ENCODE data around the gene NPAS2.

The NPAS2 gene

DNA sequence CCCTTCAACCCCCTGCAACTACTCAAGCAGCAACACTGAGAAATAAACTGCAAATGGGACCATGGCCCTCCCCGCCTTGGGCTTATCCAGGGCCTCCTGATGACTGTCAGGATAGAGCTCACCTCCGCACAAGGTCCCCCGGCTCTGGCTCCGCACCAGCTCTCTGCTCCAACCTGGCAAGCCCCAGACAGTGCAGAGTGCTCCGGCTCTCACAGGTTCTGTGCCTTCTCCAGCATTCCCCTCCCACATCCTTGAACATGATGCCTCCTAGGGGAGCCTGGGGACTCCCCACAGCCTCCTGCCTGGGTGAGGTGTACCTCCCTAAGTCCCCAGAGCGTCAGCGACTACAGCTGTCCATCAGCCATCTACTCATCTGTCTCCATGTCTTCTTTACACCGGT lies 26.7 kb upstream of the NPAS2 start:
- no peak for DNase-seq (ENCODE audit: low read depth in 1 of 2, low spot score in 1 of 2)

DNA sequence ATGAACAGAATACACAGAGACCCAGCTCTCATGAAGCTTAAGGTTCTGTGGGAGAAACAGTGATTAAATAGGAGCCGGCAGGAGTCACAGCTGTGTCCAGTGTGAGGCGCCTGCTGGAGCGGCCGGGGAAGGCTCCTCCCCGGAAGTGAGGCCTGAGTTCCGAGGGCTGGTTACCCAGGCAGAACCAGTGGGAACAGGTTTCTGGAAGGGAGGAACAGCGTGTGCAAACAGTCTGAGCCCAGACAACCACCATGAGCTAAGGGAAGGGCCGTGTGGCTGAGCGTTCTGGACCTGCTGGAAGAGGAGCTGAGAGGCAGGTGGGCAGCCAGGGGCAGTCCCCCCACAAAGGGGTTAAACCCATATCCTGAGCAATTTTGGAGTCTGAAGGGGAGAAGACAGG lies 26.0 kb upstream of the NPAS2 start:
- DNase-seq (ENCODE audit: low read depth in 1 of 2, low spot score in 1 of 2), result no peak

DNA sequence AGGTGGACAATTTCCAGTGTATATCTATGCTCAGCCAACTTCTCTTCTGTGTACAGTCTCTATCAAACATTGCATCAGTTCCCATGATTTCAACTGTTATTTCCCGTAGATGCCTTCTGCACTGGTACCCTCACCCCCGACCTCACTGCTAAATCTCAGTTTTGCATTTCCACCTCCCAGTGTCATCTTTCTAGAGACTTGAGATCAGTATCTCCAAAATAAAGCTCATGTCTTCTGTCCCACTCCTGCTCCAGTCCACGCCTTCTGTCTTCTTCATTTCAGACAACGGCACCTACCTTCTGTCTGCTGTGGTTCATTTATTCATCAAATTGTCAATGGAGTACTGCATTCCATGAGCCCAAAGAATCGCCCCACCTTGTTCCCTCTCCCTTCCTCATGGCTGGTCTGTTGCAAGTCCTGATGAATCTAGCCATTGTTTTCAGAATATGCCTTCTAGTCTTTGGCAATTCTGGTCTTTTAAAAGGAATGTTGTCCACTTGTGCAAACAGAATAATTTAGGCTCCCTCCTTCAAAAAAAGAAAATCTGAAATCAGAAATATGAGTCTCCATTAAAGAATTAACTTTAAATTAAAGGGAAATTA lies 23.3 kb upstream of the NPAS2 start:
- DNase-seq (ENCODE audit: low read depth in 1 of 2, low spot score in 1 of 2), result no peak

DNA sequence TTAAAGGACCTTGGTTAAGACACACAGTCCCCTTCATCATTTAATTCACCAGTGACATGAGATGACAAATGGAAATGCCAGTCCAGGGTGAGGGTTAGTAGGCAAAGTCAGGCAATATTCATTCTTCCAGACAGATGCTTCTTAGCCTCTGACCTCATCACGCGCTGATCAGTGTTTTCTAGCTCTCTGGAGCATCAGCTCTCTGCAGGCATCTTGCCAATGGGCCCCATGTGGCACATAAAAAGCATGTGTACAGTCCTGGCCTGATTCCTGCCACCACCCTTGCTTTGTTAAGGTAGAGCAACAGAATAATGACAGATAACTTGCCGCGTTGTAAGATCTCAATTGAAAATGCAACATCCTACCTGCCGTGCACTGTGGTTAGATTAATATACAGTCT lies 20.3 kb upstream of the NPAS2 start:
- DNase-seq (ENCODE audit: low read depth in 1 of 2, low spot score in 1 of 2), result no peak

DNA sequence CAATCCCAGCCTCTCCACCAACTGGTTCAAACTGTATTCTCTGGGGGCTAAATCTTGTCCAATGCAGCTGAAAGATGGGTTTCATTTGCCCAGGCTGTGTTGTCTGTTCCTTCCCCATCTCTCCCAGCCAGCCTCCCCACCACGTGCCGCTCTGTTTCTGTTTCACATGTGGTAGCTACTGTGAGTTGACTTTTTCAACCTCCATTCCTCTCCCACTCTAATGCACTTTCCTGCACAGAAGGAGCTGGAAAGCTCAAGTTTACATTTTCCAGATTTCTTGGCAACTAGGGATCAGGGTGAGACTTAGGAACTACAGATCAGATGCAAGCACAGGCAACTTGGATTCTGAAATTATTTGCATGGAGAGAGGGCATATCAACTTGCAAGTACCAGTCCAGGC lies 19.0 kb upstream of the NPAS2 start:
- DNase-seq (ENCODE audit: low read depth in 1 of 2, low spot score in 1 of 2), result no peak

DNA sequence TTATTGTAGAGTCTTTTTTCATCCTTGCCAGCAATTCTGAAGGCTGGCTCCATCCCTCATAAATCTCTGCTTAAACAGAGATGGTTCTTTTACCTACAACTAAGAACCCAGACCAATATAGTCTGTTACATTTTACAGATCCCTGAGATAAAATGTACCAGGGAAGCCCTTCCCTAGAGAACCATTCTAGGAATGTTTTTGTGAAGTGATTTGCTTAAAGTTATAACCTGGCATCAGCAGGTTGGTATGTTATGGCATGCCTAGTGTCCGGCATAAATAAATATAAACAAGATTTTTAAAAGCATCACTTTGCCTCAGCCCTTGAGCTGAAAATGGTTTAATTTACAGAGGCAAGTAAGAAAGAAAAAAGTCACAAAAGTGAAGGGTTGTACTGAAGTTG lies 18.5 kb upstream of the NPAS2 start:
- DNase-seq (ENCODE audit: low read depth in 1 of 2, low spot score in 1 of 2), result no peak

DNA sequence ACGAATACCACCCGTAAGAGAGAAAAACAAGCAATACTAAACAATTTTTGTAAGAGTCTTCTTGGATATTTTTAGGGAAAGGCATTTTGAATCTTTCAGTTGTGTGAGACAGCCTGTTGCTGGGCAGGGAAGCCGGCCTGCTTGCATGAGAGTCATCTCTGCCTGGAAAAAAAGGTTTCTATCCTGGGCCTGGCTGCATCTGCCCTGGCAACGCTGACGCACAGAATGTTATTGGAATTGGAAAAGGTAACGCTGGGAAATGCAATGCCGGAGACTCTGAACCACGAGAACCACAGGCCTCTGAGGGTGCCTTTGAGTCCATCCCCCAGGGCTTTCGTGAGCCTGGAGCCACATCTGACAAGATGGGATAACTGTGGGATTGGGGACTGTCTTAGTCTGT lies 17.9 kb upstream of the NPAS2 start:
- DNase-seq (ENCODE audit: low read depth in 1 of 2, low spot score in 1 of 2), result no peak

DNA sequence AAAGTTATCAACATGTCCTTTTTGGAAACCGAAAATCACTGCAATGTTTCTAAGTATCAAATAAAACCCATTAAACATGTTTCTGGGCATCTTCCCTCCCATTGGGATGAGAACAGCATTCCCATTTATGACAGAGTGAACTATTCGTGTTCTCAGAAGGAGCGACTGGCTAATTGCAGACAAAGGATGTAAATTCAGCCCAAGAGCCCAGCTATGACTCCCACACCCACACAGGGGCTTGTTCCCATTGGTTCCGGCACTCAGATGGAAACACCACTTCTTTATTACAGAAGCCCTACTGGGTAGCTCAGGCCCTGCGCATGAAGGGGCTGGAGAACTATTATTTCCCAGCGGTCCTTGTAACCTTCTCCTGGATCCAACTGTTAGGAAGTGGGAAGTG lies 16.6 kb upstream of the NPAS2 start:
- no peak for DNase-seq (ENCODE audit: low read depth in 1 of 2, low spot score in 1 of 2)

DNA sequence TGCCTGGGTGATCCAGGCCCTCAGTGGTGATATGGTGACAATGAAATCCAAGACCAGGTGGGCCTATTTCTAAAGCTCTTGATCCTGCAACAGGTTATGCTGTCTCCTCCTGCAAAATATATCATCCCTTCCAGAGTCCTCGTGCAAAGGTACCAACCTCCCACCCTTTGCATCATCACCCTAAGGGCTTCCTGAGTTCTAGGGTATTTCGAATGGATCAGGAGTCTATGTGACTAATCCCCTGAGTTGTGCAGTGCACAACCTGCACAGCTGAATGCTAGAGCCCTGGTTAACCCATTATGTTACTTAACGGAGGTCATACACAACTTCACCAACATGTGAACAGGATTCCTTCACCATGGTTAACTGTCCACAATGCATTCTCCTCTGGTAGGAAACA lies 13.4 kb upstream of the NPAS2 start:
- DNase-seq (ENCODE audit: low read depth in 1 of 2, low spot score in 1 of 2), result no peak

DNA sequence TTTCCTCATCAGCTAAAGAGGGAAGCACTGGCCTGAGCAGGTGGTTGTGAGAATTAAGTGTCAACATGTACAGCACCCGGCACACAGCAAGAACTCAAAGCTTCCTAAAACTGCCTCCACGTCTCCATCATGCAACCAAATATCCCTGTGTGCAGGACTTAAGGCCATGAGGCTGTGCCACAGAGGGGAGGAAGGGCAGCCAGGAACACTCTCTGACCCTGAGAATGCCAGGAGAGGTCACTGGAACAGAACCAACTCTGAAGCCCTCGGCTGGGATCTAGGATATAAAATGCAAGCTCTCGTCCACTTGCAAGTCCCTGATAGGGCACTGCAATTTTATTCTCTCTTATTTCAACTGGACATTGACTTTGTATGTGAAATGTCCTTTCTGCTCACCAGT lies 12.2 kb upstream of the NPAS2 start:
- no peak for DNase-seq (ENCODE audit: low read depth in 1 of 2, low spot score in 1 of 2)

DNA sequence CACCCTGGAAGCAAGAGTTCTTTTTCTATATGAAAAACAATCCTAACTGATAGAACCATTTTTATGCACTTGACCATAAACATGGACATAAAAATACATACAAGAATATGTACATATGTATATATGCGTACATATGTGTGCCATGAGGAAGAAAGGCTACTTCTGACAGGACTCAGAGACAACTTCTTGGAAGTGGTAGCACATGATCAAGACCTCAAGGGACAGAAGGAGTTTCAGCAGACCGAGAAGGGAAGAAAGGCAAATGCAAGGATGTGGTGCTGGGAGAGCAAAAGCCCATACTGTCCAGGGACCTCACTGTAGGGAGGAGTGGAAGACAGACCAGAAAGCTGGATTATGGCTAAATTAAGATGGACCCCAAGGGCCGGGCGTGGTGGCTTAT lies 11.4 kb upstream of the NPAS2 start:
- DNase-seq (ENCODE audit: low read depth in 1 of 2, low spot score in 1 of 2), result no peak

DNA sequence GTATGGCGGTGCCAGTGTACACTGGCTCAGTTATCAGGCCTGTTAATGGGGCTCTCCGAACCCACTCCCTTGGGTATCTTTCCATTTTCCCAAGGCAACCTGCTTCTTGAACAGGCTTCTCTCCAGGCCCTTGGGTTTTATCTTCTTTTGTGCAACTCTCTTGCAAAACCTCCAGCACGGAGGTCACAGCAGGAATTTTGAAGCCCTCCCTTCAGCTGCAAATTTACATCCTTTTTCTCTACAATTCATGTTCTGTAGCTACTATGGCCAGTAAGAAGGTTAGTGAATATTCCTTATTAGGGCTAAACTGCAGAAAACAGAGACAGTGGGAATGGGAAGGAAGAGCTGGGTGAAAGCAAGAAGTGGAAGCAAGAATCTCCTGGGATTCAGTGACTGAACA lies 10.4 kb upstream of the NPAS2 start:
- DNase-seq (ENCODE audit: low read depth in 1 of 2, low spot score in 1 of 2), result no peak

DNA sequence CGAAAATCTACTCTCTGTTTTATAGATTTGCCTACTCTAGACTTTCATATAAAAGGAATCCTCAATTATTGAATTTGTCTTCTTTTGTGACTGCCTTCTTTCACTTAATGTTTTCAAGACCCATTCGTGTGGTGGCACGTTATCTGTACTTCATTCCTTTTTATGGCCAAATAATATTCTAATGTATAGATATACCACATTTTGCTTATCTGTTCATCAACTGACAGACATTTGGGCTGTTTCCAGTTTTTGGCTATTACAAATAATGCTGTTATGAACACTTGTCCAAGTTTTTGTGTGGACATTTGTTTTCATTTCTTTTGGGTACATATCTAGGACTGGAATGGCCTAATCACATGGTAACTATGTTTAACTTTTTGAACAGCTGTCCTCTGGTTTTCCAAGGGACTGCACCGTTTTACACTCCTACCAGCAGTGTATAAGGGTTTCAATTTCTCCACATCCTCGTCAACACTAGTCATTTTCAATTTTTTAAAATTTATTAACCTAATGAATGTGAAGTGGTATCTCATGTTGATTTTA lies 9.3 kb upstream of the NPAS2 start:
- DNase-seq (ENCODE audit: low read depth in 1 of 2, low spot score in 1 of 2), result no peak

DNA sequence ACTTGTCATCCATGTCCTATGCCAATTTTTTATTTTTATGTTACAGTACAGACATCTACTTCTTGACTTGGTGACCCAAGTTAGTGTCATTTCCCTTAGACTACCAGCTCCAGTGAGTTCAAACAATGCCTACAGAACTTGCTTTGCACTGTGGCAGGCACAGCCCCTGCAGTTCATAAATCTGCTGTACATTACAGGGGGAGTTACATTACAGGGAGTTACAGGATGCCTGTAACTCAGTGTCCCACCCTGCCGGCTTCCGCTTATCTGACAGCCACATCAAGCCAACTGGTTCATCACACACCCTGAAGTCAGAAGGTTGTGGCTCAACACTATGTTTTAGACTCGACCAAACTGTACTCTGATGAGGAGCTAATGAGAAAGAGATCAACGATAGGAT lies 7.8 kb upstream of the NPAS2 start:
- DNase-seq (ENCODE audit: low read depth in 1 of 2, low spot score in 1 of 2), result no peak

DNA sequence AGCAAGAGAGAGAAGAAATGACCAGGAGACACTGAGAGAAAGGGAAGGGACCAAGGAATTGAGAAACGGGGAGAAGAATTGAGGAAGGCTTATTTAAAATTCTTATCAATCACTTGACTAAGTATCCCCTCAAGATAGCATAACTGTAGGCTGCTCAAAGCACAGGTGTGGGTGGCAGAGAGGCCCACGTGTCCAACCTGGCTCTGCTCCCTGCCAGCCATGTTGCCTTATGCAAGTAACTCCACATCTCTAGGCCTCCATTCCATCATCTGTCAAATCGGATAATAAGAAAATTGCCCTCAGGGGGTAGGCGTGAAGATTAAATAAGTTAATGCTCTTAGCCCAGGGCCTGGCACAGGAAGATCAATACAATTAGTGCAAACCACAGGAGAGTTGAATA lies 7.4 kb upstream of the NPAS2 start:
- no peak for DNase-seq (ENCODE audit: low read depth in 1 of 2, low spot score in 1 of 2)

DNA sequence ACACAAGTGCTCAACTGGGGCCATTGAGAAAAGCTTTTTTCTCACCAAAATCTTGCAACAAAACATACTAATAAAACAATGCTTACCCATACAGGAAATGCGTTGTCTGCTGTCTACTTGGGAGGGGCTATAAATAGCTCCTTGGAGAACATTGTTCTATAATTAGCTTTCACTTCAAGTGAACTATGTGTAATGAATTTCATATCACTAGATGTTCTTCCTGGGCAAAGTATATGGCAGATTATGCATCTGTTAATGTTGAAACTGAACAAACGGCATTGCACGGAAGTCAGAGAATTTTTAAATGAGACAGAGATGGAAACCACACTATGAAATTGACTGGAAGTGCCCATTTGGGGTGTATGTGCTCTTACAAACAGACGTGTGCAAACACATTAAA lies 6.4 kb upstream of the NPAS2 start:
- DNase-seq (ENCODE audit: low read depth in 1 of 2, low spot score in 1 of 2), result no peak

DNA sequence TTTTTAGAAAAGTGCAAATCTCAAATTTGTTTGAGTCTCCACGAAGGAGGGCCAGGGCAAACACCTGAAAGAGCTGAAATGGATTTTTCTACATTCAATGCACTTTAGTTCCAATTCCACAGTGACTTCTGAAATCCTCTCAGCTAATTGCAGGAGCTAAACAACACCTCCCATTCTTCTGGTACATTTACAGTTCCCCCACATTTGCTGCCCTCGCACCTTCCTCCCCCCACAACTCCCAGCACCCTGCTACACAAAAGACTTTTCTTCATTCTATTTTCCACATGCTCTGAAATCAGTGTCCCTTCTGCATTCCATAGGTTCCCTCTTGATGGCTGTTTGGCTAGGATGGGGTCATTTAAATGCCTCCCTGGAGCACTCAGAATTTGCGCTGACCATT lies 5.9 kb upstream of the NPAS2 start:
- no peak for DNase-seq (ENCODE audit: low read depth in 1 of 2, low spot score in 1 of 2)

DNA sequence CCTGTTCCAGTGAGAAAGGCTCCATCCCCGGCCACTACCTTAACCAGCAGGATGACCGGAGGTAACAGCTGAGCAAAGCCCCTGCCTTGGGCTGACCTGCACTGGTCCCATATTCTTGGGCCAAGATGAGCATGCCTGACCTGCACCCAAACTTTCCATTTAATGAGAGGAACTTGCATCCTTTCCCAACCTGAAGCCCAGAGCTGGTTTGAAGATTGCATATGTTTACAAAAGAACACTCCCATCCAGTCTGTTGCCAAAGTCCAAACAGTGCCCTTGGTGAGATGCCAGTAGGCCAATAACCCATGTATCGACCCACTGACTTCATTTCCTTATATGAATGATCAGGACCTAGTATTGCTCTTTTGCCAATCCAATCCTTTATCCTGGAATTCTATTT lies 5.5 kb upstream of the NPAS2 start:
- no peak for DNase-seq (ENCODE audit: low read depth in 1 of 2, low spot score in 1 of 2)

DNA sequence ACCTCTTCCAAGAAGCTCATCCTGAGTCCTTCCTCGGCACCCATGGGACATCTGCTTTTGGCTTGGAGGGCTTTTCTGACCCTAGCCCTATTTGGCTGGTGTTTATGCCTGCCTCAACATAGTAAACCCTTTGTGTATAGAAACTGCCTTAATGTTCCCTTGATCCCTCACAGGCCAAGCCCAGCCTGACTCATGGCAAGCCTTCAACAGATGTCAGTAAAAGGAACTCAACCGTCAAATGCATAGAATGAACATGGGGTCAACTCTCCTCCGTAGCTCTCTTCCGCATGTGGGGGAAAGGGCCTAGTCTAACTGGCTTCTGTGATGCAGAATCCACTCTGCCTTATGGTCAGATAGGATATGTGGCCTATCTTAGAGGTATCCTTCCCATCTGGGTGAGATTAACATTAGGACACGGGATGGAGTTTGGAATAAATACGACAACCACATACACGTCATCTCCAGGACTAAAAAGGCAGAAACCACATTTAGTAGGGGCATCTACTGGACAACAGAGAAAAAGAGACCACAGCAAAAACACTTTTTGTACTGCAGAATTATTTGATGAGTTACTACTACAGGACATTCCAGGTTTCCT lies 2.5 kb upstream of the NPAS2 start:
- DNase-seq (ENCODE audit: low read depth in 1 of 2, low spot score in 1 of 2), result no peak

DNA sequence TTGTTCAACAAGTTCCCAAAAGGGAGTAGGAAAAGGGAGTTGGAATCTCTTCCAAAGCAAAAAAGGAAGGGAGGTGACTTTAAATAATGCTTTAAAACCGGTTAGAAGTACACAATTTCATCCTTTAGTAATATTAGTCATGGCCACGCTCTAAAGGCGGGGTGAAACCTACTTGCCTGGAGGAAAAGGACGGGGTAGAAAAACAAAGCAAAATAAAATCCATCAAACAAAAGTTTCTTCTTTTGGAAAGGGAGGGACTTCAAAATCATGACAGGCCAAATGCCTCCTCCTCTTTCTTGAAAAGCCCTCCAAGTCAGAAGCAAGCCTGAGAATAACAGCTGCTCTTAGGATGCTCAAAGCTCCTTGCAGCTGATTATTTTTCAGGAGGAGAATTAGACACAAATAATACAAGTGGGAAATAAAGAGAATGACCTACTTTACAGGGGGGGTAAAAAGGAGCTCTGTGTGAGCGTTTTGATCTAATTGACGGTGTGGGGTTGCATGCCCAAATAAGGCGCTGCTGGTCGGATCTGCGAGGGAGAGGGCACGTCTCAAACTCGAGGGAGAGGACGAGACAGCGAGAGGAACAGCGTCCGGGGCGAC lies 1.8 kb upstream of the NPAS2 start:
- no peak for DNase-seq (ENCODE audit: low read depth in 1 of 2, low spot score in 1 of 2)

DNA sequence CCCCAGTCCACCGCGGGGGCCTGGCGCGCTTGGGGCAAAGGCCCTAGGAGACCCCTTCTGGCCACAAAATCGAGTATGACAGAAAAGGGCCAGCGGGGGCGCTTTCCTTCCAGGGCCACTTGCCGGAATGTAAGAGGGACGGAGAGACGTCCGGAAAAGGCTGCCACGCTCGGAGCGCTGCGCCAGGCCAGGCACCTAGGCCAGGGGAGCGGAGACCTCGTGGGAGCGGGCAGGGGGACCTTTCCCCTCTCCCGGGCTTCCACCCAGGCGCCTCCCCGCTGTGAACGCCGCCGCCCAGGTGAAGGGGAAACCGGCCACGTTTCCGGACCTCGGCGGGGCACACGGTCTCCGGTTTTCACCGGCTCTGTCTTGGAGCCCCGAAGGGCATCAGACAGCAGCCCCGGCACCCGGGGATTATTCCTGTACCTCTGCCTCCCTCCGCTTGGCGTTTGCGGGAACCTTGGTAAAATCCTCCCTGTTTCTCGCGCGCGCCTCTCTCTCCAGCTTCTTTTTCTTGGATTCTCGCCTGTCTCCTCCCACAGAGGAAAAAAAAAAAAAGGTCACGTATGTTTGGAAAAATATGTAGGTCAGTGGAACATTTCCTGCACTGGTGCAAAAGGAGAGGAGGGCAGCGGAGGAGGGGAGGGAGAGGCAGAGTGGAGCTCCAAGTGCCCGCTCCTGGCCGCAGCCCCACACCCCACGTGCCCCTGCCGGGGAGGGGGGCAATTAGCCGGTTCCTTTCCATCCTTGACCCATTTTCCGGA lies 1.2 kb upstream of the NPAS2 start:
- no peak for DNase-seq (ENCODE audit: low read depth in 1 of 2, low spot score in 1 of 2)

DNA sequence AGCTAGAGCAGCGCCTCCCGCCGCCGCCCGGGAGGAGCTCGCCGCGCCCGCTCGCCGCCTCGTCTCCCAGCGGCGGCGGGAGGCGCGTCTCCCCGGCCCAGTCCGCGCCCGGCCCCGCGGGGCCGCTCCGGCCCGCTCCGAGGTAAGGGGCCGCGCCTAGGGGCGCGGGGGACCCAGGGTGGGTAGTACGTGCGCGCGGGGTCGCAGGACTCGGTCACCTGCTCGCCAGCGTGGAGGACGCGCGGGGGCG lies 259 bp downstream of the NPAS2 start:
- no peak for DNase-seq (ENCODE audit: low read depth in 1 of 2, low spot score in 1 of 2)

Data from stimulated activated CD4-positive, alpha-beta T cell treated with anti-CD3 and anti-CD28 coated beads, Interleukin-15, amount 100 ng/mL, for 1 hour (primary cell).